Measurements from ENCODE around the gene LYZL2. TPM values are rescaled to one million over a fixed set of nuclear protein-coding genes. Genes with fewer than 3 reads are reported as not detected.
"Not testable (repeated sequence)": the region's sequence is repeated elsewhere in the genome, so short reads cannot be mapped to it uniquely, and the experiment has no call there.

Gene LYZL2
- total and polyA plus RNA-seq, 9 of the 15 experiments (the other 6 are each of a cell fraction or from before 2014, with no cell fraction given), result not detected

GRCh38 chr10:30674796-30675195 is 45.2 kb upstream of the LYZL2 start (continued):
- no peak for TF ChIP-seq ZNF609 (CRISPR knock-in tag; IDR thresholded peaks at IDR 0.05; ENCODE audit: borderline replicate concordance)
- no peak for TF ChIP-seq ESRRB (CRISPR knock-in tag; IDR thresholded peaks at IDR 0.05; ENCODE audit: borderline replicate concordance)
- TF ChIP-seq ZNF134 (CRISPR knock-in tag; conservative IDR thresholded peaks at IDR 0.05), result no peak
- TF ChIP-seq RCOR1 (IDR thresholded peaks at IDR 0.05; ENCODE audit: borderline replicate concordance in 1 of 2, low read depth in 2 of 2, low read length in 2 of 2), result no peak

- peaks cover 12 to 31% of the 10 kb centered on the region in 2 experiments; a peak in 4 of 5 replicates for H3K27me3 ChIP-seq (ENCODE audit: control insufficient read depth in 2 of 2, insufficient read depth in 2 of 2, low read length in 2 of 2)
- H3K9me1 ChIP-seq (ENCODE audit: control insufficient read depth, insufficient read depth, low read length); in situ Hi-C loops (cut with MboI); FAIRE-seq; H3K4me1 ChIP-seq (replicated peaks in 1 of 2; ENCODE audit: control insufficient read depth in 2 of 2, insufficient read depth in 2 of 2, low read length in 2 of 2); intact Hi-C loops (cut with micrococcal nuclease); DNase-seq (ENCODE audit: extremely low read depth in 1 of 4, low spot score in 3 of 4); POLR2A ChIA-PET; H2AFZ ChIP-seq (ENCODE audit: low read depth, low read length); H3K9ac ChIP-seq (ENCODE audit: insufficient read depth in 1 of 2, low read depth in 2 of 2, low read length in 2 of 2); H4K20me1 ChIP-seq (replicated peaks; ENCODE audit: control insufficient read depth, insufficient read depth, low read length); H3K27ac ChIP-seq (ENCODE audit: extremely low read depth, low read depth, low read length); ATAC-seq; H3K36me3 ChIP-seq (ENCODE audit: control insufficient read depth, insufficient read depth, low read length); CTCF ChIA-PET (ENCODE audit: low intra/inter-chr PET ratio); H3K4me3 ChIP-seq; H3K4me2 ChIP-seq (ENCODE audit: insufficient read depth, low read length); BruUV-seq (replicated peaks); H3K79me2 ChIP-seq (ENCODE audit: control insufficient read depth, insufficient read depth, low read length); H3K9me3 ChIP-seq (replicated peaks; ENCODE audit: control insufficient read depth, insufficient read depth, low read depth, low read length): not testable (repeated sequence)
- WGBS (ENCODE audit: insufficient coverage, low coverage, missing lambda C conversion rate), result 0% methylated on average over 6 of the region's 13 CpGs
These were observed 43.7 kb upstream of the LYZL2 start for GRCh38 chr10:30673262-30673661.

GRCh38 chr10:30672338-30672737 is 42.8 kb upstream of the LYZL2 start:
- H3K4me1 ChIP-seq (replicated peaks in 1 of 2; ENCODE audit: control insufficient read depth in 2 of 2, insufficient read depth in 2 of 2, low read length in 2 of 2); BruUV-seq (replicated peaks); ATAC-seq; H3K4me3 ChIP-seq; H4K20me1 ChIP-seq (replicated peaks; ENCODE audit: control insufficient read depth, insufficient read depth, low read length); POLR2A ChIA-PET; H2AFZ ChIP-seq (ENCODE audit: low read depth, low read length); H3K9me3 ChIP-seq (replicated peaks; ENCODE audit: control insufficient read depth, insufficient read depth, low read depth, low read length); intact Hi-C loops (cut with micrococcal nuclease); H3K9ac ChIP-seq (ENCODE audit: insufficient read depth in 1 of 2, low read depth in 2 of 2, low read length in 2 of 2); H3K4me2 ChIP-seq (ENCODE audit: insufficient read depth, low read length); H3K27ac ChIP-seq (ENCODE audit: extremely low read depth, low read depth, low read length); in situ Hi-C loops (cut with MboI); H3K9me1 ChIP-seq (ENCODE audit: control insufficient read depth, insufficient read depth, low read length); DNase-seq (ENCODE audit: extremely low read depth in 1 of 4, low spot score in 3 of 4); H3K36me3 ChIP-seq (ENCODE audit: control insufficient read depth, insufficient read depth, low read length); H3K79me2 ChIP-seq (ENCODE audit: control insufficient read depth, insufficient read depth, low read length): not testable (repeated sequence)
- 0% methylated on average over 4 of the region's 4 CpGs for WGBS (ENCODE audit: insufficient coverage, low coverage, missing lambda C conversion rate)
- FAIRE-seq, result peak; percentile 29
- peaks cover 12 to 40% of the 10 kb centered on the region in 2 experiments; a peak in 4 of 5 replicates for H3K27me3 ChIP-seq (ENCODE audit: control insufficient read depth in 2 of 2, insufficient read depth in 2 of 2, low read length in 2 of 2)
- CTCF ChIA-PET (ENCODE audit: low intra/inter-chr PET ratio), result interaction anchor here (1.7 kb wide), 1 partner anchor 24 kb away, joined by 5 read pairs; no protein-coding TSS in a partner anchor
